Measurements from ENCODE around the gene CAPRIN1.

Gene CAPRIN1

GRCh38 chr11:34146411-34146810 lies 94.9 kb downstream of the CAPRIN1 start:
- DNase-seq, result no peak

DNA sequence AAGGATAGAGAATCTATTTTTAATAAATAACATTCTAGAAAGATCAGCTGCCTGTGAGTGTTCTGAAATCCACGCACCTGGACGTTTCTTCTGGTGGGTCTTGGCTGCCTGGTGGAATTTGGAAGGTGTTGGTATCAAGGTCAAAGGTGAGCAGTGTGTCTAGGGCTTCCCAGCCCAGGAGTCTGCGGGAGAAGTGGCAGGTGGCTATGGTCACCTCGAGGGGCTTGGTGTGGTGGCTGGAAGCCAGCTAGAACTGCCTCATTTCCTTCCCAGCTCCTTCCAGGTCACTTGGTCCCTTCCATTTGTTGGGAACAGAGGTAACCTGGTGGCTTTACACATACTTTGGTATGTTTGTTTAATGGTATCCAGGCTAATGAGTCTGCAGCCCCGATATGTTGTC lies 95.3 kb downstream of the CAPRIN1 start:
- DNase-seq, result no peak

DNA sequence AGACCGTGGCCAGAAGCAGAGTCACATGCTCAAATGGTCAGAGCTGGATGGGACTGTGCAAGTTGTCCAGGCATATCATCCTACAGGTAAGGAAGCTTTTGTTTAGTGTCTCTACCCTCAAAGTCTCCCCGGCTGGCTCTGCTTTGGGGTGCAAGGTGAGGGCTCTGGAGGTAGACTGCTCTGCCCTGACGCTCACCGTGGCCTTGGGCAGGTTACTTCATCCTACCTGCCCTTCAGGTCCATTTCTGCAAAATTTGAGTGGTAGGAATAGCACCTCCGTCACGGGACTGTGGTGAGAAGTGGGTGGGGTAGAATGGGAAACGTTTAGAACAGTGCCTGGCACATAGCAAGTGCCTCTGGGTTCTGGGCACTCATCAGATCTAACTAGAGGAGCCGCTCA lies 96.0 kb downstream of the CAPRIN1 start:
- no peak for DNase-seq

GRCh38 chr11:34148504-34149165 lies 97.1 kb downstream of the CAPRIN1 start:
- no peak for DNase-seq

GRCh38 chr11:34149274-34149673 lies 97.7 kb downstream of the CAPRIN1 start:
- DNase-seq, result no peak

DNA sequence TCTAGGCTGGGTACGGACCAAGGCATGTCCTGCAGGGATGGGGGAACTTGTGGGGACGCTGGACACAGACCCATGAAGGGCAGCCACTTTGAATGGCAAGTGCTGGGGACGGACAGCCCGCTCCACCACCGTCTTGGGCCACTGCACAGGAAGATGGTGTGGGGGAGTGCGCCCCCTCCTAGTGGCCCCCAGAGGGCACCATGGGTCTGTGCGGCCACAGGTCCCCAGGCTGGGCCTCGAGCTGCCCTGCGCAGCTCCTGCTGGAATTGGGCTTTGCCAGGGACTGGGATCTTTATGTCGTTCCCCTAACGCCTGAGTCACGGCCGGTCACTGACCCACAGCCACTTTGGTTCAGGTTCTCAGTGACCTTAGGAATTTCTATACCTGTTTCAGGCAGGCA lies 98.3 kb downstream of the CAPRIN1 start:
- no peak for DNase-seq

- DNase-seq, result no peak
Observed at GRCh38 chr11:34150494-34151151, 99.1 kb downstream of the CAPRIN1 start.

Measured in activated CD4-positive, alpha-beta T cell treated with anti-CD3 and anti-CD28 coated beads, Interleukin-2, amount 50 U/mL, for 1 hour (primary cell).